ENCODE results near the gene AGO1.

DNA sequence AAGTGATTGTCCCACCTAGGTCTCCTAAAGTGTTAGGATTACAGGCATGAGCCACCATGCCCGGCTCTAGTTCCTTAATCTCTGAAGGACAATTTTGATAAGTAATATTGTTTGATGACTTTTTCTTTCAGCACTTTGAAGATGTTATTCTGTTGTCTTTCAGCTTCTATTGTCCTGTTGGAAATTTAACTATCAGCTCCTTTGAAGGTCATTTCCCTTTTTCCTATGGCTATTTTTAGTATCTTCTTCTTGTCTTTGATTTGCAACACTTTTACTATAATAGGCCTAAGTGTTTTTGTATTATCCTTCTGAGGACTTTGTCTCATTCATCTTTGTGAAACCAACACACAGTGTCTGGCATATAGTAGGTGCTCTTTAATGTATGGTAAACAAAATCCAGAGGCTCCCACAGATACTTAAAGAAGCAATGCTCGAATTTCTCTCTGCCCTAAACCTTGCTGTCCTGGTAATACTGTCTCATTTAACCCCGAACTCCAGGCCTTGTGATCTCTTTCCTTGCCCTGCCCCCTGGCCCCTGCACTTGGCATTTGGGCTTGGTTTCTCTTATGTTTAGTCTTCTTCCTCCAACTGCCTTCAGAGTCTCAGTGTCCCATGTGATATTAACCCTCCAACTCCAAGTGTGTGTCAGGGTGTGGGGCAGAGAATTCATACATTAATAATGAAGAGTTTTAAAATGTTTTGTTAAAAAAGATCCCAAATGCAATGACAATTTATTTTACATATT, 19.0 kb upstream of the AGO1 start:
- TF ChIP-seq EZH2 (conservative IDR thresholded peaks at IDR 0.05; ENCODE audit: low read depth, low read length), result no peak
- TF ChIP-seq, protein P1, sequence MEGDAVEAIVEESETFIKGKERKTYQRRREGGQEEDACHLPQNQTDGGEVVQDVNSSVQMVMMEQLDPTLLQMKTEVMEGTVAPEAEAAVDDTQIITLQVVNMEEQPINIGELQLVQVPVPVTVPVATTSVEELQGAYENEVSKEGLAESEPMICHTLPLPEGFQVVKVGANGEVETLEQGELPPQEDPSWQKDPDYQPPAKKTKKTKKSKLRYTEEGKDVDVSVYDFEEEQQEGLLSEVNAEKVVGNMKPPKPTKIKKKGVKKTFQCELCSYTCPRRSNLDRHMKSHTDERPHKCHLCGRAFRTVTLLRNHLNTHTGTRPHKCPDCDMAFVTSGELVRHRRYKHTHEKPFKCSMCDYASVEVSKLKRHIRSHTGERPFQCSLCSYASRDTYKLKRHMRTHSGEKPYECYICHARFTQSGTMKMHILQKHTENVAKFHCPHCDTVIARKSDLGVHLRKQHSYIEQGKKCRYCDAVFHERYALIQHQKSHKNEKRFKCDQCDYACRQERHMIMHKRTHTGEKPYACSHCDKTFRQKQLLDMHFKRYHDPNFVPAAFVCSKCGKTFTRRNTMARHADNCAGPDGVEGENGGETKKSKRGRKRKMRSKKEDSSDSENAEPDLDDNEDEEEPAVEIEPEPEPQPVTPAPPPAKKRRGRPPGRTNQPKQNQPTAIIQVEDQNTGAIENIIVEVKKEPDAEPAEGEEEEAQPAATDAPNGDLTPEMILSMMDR (CRISPR knock-in tag; IDR thresholded peaks at IDR 0.05), result no peak
- no peak for TF ChIP-seq SP4 (CRISPR knock-in tag; IDR thresholded peaks at IDR 0.05)
- no peak for TF ChIP-seq ZUFSP (CRISPR knock-in tag; IDR thresholded peaks at IDR 0.05; ENCODE audit: borderline replicate concordance)
- TF ChIP-seq ZNF891 (CRISPR knock-in tag; IDR thresholded peaks at IDR 0.05), result no peak
- TF ChIP-seq POLR2A (IDR thresholded peaks at IDR 0.05; ENCODE audit: insufficient read depth in 1 of 2, low read depth in 2 of 2, low read length in 2 of 2), result no peak
- no peak for TF ChIP-seq ZNF468 (CRISPR knock-in tag; IDR thresholded peaks at IDR 0.05)
- TF ChIP-seq, protein P2, sequence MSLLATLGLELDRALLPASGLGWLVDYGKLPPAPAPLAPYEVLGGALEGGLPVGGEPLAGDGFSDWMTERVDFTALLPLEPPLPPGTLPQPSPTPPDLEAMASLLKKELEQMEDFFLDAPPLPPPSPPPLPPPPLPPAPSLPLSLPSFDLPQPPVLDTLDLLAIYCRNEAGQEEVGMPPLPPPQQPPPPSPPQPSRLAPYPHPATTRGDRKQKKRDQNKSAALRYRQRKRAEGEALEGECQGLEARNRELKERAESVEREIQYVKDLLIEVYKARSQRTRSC (CRISPR knock-in tag; IDR thresholded peaks at IDR 0.05; ENCODE audit: low read depth), result no peak
- TF ChIP-seq ZNF282 (IDR thresholded peaks at IDR 0.05; ENCODE audit: partially characterized antibody), result no peak
- TF ChIP-seq, protein P3, sequence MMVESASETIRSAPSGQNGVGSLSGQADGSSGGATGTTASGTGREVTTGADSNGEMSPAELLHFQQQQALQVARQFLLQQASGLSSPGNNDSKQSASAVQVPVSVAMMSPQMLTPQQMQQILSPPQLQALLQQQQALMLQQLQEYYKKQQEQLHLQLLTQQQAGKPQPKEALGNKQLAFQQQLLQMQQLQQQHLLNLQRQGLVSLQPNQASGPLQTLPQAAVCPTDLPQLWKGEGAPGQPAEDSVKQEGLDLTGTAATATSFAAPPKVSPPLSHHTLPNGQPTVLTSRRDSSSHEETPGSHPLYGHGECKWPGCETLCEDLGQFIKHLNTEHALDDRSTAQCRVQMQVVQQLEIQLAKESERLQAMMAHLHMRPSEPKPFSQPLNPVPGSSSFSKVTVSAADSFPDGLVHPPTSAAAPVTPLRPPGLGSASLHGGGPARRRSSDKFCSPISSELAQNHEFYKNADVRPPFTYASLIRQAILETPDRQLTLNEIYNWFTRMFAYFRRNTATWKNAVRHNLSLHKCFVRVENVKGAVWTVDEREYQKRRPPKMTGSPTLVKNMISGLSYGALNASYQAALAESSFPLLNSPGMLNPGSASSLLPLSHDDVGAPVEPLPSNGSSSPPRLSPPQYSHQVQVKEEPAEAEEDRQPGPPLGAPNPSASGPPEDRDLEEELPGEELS (CRISPR knock-in tag; IDR thresholded peaks at IDR 0.05), result no peak
- TF ChIP-seq ZNF749 (CRISPR knock-in tag; IDR thresholded peaks at IDR 0.05; ENCODE audit: borderline replicate concordance), result no peak
- TF ChIP-seq REST (IDR thresholded peaks at IDR 0.05; ENCODE audit: borderline replicate concordance in 1 of 2, low read depth in 1 of 2, low read length in 2 of 2), result no peak
- no peak for TF ChIP-seq KAT7 (CRISPR knock-in tag; IDR thresholded peaks at IDR 0.05; ENCODE audit: borderline replicate concordance)
- TF ChIP-seq CHD4 (IDR thresholded peaks at IDR 0.05; ENCODE audit: borderline replicate concordance, low read length), result no peak
